Neural cell (in vitro differentiated cells): Measurements from ENCODE around the gene RAB40A. TPM values are rescaled to one million over a fixed set of nuclear protein-coding genes. Genes with fewer than 3 reads are reported as not detected.

Experiments used
- H2AFZ ChIP-seq: fragments of 200-600, 300-800 bp; sonication (generic), shearing (Covaris generic); 2 replicates; pipeline ENCODE4 v1.6.0; 2014; ENCODE audit warnings: low read depth, mild to moderate bottlenecking, antibody characterized with exemption, low read length, moderate library complexity
- H3F3A ChIP-seq: fragments of 200-600 bp; shearing (Covaris generic); 2 replicates; pipeline ENCODE4 v1.6.1; 2016; ENCODE audit warnings: mild to moderate bottlenecking, moderate library complexity, mixed read lengths, antibody characterized with exemption, low read length; ENCODE audit not compliant: insufficient read depth, poor library complexity, severe bottlenecking
- H3K27ac ChIP-seq: fragments of 200-600, 300-800 bp; sonication (generic), shearing (Covaris generic); 2 replicates; pipeline ENCODE4 v1.5.1; 2014; ENCODE audit warnings: mild to moderate bottlenecking, low read length, moderate library complexity
- H3K27me3 ChIP-seq: fragments of 300-800, 200-600 bp; sonication (generic), shearing (Covaris generic); 2 replicates; pipeline ENCODE4 v1.6.0; 2014; ENCODE audit warnings: mild to moderate bottlenecking, low read depth, low read length, moderate library complexity; ENCODE audit not compliant: insufficient read depth
- H3K36me3 ChIP-seq: fragments of 300-800, 200-600 bp; sonication (generic), shearing (Covaris generic); 2 replicates; pipeline ENCODE4 v1.5.1; 2014; ENCODE audit warnings: mild to moderate bottlenecking, antibody characterized with exemption, low read length, moderate library complexity; ENCODE audit not compliant: insufficient read depth
- H3K4me2 ChIP-seq: fragments of 300-800, 200-600 bp; sonication (generic), shearing (Covaris generic); 2 replicates; pipeline ENCODE4 v1.6.0; 2014; ENCODE audit warnings: mild to moderate bottlenecking, low read length
- H3K4me3 ChIP-seq: fragments of 300-800, 200-600 bp; sonication (generic), shearing (Covaris generic); 2 replicates; pipeline ENCODE4 v1.5.1; 2014; ENCODE audit warnings: mild to moderate bottlenecking, low read length, moderate library complexity
- H3K79me2 ChIP-seq: fragments of 200-600 bp; shearing (Covaris generic); replicated peaks from 2 replicates; pipeline ENCODE4 v1.6.0; 2014; ENCODE audit warnings: mild to moderate bottlenecking, low read length, moderate library complexity; ENCODE audit not compliant: insufficient read depth
- H3K9ac ChIP-seq: fragments of 300-800, 200-600 bp; sonication (generic), shearing (Covaris generic); 2 replicates; pipeline ENCODE4 v1.6.1; 2016; ENCODE audit warnings: mild to moderate bottlenecking, low read length, mixed read lengths
- H3K9me2 ChIP-seq: fragments of 200-600 bp; shearing (Covaris generic); 2 replicates; pipeline ENCODE4 v1.6.1; 2016; ENCODE audit warnings: mild to moderate bottlenecking, low read length, mixed read lengths; ENCODE audit not compliant: insufficient read depth
- H3K9me3 ChIP-seq: fragments of 200-600, 300-800 bp; sonication (generic), shearing (Covaris generic); 2 replicates; pipeline ENCODE4 v1.6.1; 2016; ENCODE audit warnings: mild to moderate bottlenecking, mixed run types, low read length, moderate library complexity, mixed read lengths
- H4K20me1 ChIP-seq: fragments of 200-600 bp; shearing (Covaris generic); 2 replicates; pipeline ENCODE4 v1.6.1; 2016; ENCODE audit warnings: mild to moderate bottlenecking, mixed run types; ENCODE audit not compliant: insufficient read depth
- EP300 ChIP-seq: fragments of 450-650 bp; conservative IDR thresholded peaks from 2 replicates; pipeline ENCODE4 v1.6.1; 2014; ENCODE audit warnings: antibody characterized with exemption, mild to moderate bottlenecking, moderate library complexity; ENCODE audit not compliant: poor library complexity, severe bottlenecking
- EZH2 ChIP-seq: fragments of 200-600, 300-800 bp; shearing (Covaris generic), sonication (generic); IDR thresholded peaks from 2 replicates; pipeline ENCODE4 v1.6.1; 2014; ENCODE audit warnings: antibody characterized with exemption, low read length, borderline replicate concordance, mild to moderate bottlenecking; ENCODE audit not compliant: insufficient read depth, poor library complexity, severe bottlenecking
- MXI1 ChIP-seq: fragments of 450-650 bp; conservative IDR thresholded peaks from 2 replicates; pipeline ENCODE4 v1.6.1; 2014; ENCODE audit warnings: antibody characterized with exemption, mild to moderate bottlenecking; ENCODE audit not compliant: poor library complexity, severe bottlenecking
- POLR2AphosphoS5 ChIP-seq: IDR thresholded peaks from 2 replicates; pipeline ENCODE4 v1.6.1; 2012
- RAD21 ChIP-seq: fragments of 450-650 bp; conservative IDR thresholded peaks from 2 replicates; pipeline ENCODE4 v1.6.1; 2014; ENCODE audit warnings: antibody characterized with exemption, mild to moderate bottlenecking, moderate library complexity
- SMC3 ChIP-seq: fragments of 450-650 bp; conservative IDR thresholded peaks from 2 replicates; pipeline ENCODE4 v1.6.1; 2014; ENCODE audit warnings: antibody characterized with exemption, mild to moderate bottlenecking, moderate library complexity; ENCODE audit not compliant: poor library complexity
- TAF1 ChIP-seq: IDR thresholded peaks from 2 replicates; pipeline ENCODE4 v1.6.1; 2012; ENCODE audit warnings: low read depth
- polyA minus RNA-seq: library from RNA; depleted of rRNA, polyadenylated mRNA; stranded (reverse); fragments of >200 nt; gene quantifications from 2 replicates; pipeline ENCODE4 v1.2.3, GENCODE V29; 2014
- polyA plus RNA-seq: library from polyadenylated mRNA; depleted of rRNA; stranded (reverse); fragments of >200 nt; gene quantifications from 2 replicates; pipeline ENCODE4 v1.2.3, GENCODE V29; 2014
- TF ChIP-seq, protein P1 (sequence below): IDR thresholded peaks from 2 replicates; pipeline ENCODE4 v1.6.1; 2012; ENCODE audit warnings: borderline replicate concordance
- TF ChIP-seq, protein P2 (sequence below): fragments of 450-650 bp; IDR thresholded peaks from 2 replicates; pipeline ENCODE4 v1.5.1; 2014; ENCODE audit warnings: antibody characterized with exemption, mild to moderate bottlenecking, moderate library complexity; ENCODE audit not compliant: poor library complexity, severe bottlenecking

RAB40A gene, protein sequence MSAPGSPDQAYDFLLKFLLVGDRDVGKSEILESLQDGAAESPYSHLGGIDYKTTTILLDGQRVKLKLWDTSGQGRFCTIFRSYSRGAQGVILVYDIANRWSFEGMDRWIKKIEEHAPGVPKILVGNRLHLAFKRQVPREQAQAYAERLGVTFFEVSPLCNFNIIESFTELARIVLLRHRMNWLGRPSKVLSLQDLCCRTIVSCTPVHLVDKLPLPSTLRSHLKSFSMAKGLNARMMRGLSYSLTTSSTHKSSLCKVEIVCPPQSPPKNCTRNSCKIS
- 1.9 and 2.9 TPM in 2 replicates for polyA plus RNA-seq
- 0.97 and 2.8 TPM in 2 replicates for polyA minus RNA-seq

DNA sequence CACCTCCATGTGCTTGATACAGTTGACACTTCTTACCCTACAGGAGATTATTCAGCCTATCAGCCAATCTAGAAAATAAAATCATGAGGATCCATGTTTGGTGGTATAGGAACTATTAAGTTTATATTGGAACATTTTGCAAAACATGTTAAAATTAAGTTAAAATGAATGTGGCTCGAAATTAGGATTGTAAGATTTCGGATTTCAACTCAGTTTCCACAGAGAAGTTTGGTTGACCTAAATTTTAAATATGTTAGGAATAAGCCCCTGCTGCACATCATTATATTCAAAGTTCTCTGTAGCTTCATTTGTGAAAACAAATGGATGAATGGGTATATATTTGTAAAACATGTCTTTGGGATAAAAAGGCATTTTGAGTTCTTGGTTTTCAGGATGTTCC lies at the start of gene RAB40A:
TSS of gene RAB40A (minus strand) at position 101 of the 400 bp plus-strand sequence. CDS start 18,733 bp downstream, outside the sequence.
- Histone ChIP-seq H4K20me1 (no peaks in the 10 kb centered on the region), H2AFZ (no peak within 1 kb of the TSS), H3K79me2 (no peaks in the 10 kb centered on the region), H3K9ac (no peak within 1 kb of the TSS), H3F3A (no peaks in the 10 kb centered on the region), H3K36me3 (no peaks in the 10 kb centered on the region), H3K9me3 (no peaks in the 10 kb centered on the region), H3K27me3 (no peaks in the 10 kb centered on the region), H3K4me2 (no peak within 1 kb of the TSS), H3K4me3 (no peak within 1 kb of the TSS), H3K9me2 (no peaks in the 10 kb centered on the region), H3K27ac (no peak within 1 kb of the TSS)
- TF ChIP-seq RAD21 (no peak), EP300 (no peak), TAF1 (no peak), SMC3 (no peak), EZH2 (no peak), MXI1 (no peak), POLR2AphosphoS5 (no peak)
- TF ChIP-seq, protein P1, sequence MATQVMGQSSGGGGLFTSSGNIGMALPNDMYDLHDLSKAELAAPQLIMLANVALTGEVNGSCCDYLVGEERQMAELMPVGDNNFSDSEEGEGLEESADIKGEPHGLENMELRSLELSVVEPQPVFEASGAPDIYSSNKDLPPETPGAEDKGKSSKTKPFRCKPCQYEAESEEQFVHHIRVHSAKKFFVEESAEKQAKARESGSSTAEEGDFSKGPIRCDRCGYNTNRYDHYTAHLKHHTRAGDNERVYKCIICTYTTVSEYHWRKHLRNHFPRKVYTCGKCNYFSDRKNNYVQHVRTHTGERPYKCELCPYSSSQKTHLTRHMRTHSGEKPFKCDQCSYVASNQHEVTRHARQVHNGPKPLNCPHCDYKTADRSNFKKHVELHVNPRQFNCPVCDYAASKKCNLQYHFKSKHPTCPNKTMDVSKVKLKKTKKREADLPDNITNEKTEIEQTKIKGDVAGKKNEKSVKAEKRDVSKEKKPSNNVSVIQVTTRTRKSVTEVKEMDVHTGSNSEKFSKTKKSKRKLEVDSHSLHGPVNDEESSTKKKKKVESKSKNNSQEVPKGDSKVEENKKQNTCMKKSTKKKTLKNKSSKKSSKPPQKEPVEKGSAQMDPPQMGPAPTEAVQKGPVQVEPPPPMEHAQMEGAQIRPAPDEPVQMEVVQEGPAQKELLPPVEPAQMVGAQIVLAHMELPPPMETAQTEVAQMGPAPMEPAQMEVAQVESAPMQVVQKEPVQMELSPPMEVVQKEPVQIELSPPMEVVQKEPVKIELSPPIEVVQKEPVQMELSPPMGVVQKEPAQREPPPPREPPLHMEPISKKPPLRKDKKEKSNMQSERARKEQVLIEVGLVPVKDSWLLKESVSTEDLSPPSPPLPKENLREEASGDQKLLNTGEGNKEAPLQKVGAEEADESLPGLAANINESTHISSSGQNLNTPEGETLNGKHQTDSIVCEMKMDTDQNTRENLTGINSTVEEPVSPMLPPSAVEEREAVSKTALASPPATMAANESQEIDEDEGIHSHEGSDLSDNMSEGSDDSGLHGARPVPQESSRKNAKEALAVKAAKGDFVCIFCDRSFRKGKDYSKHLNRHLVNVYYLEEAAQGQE: no peak
- TF ChIP-seq, protein P2, sequence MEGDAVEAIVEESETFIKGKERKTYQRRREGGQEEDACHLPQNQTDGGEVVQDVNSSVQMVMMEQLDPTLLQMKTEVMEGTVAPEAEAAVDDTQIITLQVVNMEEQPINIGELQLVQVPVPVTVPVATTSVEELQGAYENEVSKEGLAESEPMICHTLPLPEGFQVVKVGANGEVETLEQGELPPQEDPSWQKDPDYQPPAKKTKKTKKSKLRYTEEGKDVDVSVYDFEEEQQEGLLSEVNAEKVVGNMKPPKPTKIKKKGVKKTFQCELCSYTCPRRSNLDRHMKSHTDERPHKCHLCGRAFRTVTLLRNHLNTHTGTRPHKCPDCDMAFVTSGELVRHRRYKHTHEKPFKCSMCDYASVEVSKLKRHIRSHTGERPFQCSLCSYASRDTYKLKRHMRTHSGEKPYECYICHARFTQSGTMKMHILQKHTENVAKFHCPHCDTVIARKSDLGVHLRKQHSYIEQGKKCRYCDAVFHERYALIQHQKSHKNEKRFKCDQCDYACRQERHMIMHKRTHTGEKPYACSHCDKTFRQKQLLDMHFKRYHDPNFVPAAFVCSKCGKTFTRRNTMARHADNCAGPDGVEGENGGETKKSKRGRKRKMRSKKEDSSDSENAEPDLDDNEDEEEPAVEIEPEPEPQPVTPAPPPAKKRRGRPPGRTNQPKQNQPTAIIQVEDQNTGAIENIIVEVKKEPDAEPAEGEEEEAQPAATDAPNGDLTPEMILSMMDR: no peak

DNA sequence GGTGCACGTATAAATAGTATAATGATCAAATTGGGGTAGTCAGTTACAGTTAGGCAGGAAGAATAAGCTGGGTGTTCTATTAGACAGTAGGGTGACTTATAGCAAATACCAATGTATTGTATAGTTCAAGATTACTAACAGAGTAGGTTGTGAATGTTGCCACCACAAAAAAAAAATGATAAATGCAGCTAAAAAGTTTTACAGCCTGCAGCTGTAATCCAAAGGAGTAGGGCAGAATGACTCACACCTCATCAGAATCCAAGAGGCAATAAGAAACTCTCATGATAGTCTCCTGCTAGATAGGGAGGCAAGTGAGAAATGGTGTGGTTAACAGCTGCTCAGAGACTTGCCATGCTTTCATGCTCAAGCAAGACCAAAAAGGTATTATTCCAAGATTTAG lies 46.5 kb upstream of the RAB40A start:
- H3K27me3 ChIP-seq: no peaks in the 10 kb centered on the region
- H3K27ac ChIP-seq: no peak overlapping the region
- H3K9me2 ChIP-seq: no peaks in the 10 kb centered on the region
- H3K9ac ChIP-seq: no peak overlapping the region
- TF ChIP-seq POLR2AphosphoS5: no peak
- no peak for TF ChIP-seq RAD21
- TF ChIP-seq, protein P2: no peak
- TF ChIP-seq SMC3: no peak
- no peak for TF ChIP-seq TAF1
- no peak for TF ChIP-seq EZH2
- TF ChIP-seq MXI1: no peak
- TF ChIP-seq EP300: no peak
- TF ChIP-seq, protein P1: no peak
- H3K9me3 ChIP-seq: no peaks in the 10 kb centered on the region
- H2AFZ ChIP-seq: no peak overlapping the region
- no peak overlapping the region for H3K4me3 ChIP-seq
- H4K20me1 ChIP-seq: no peaks in the 10 kb centered on the region
- no peak overlapping the region for H3K4me2 ChIP-seq
- no peaks in the 10 kb centered on the region for H3K36me3 ChIP-seq
- H3K79me2 ChIP-seq: no peaks in the 10 kb centered on the region
- H3F3A ChIP-seq: no peaks in the 10 kb centered on the region
